Ramos (cell line): Measurements from ENCODE around the gene CAMKV.
"Not testable (repeated sequence)": the region's sequence is repeated elsewhere in the genome, so short reads cannot be mapped to it uniquely, and the experiment has no call there.

Experiments used
- in situ Hi-C: fragments of 300-500 bp; cut with MboI; formaldehyde crosslinking; loops from one replicate; pipeline ENCODE4 v1.14.3; 2022; ENCODE audit warnings: low sequenced_read_pairs; ENCODE audit not compliant: unreplicated experiment

CAMKV gene

GRCh38 chr3:49856181-49857005 lies 13.3 kb downstream of the CAMKV start, which contains the start of gene TRAIP:
TSS of gene TRAIP (minus strand) at chr3:49856564. CDS start at chr3:49856453, 111 bp downstream.
- in situ Hi-C loops = no loop called here

- in situ Hi-C loops = no loop called here
Observed at GRCh38 chr3:49855662-49856061, 14.0 kb downstream of the CAMKV start.

GRCh38 chr3:49845694-49846093 lies 24.0 kb downstream of the CAMKV start:
- in situ Hi-C loops = no loop called here

GRCh38 chr3:49844464-49845183 lies 25.1 kb downstream of the CAMKV start:
- in situ Hi-C loops = no loop called here

GRCh38 chr3:49842843-49843517 lies 26.7 kb downstream of the CAMKV start:
- in situ Hi-C loops = no loop called here

GRCh38 chr3:49841806-49842205 lies 27.9 kb downstream of the CAMKV start:
- in situ Hi-C loops = no loop called here

- in situ Hi-C loops = no loop called here
Observed at GRCh38 chr3:49841126-49841696, 28.5 kb downstream of the CAMKV start.

GRCh38 chr3:49840388-49840787 lies 29.3 kb downstream of the CAMKV start:
- in situ Hi-C loops = no loop called here

- in situ Hi-C loops = no loop called here
Observed at GRCh38 chr3:49839193-49839809, 30.4 kb downstream of the CAMKV start.

GRCh38 chr3:49831341-49831740 lies 38.4 kb downstream of the CAMKV start:
- in situ Hi-C loops = no loop called here

GRCh38 chr3:49826016-49826415 lies 43.7 kb downstream of the CAMKV start:
- in situ Hi-C loops = no loop called here

- in situ Hi-C loops = not testable (repeated sequence)
Observed at GRCh38 chr3:49823131-49823530, 46.6 kb downstream of the CAMKV start.

GRCh38 chr3:49813497-49814174 lies 56.1 kb downstream of the CAMKV start, which contains the start of gene UBA7:
TSS of gene UBA7 (minus strand) at chr3:49813953. CDS start at chr3:49813787, 166 bp downstream.
- in situ Hi-C loops = no loop called here

- in situ Hi-C loops = no loop called here
Observed at GRCh38 chr3:49812916-49813496, 56.7 kb downstream of the CAMKV start.
